GM12878 (cell line): ENCODE results near the gene SYCN. TPM values are rescaled to one million over a fixed set of nuclear protein-coding genes. Genes with fewer than 3 reads are reported as not detected.

Source experiments
- ATAC-seq: fragments of 200-7000 bp; cut with Tn5 transposase; 3 replicates; pipeline ENCODE4 v1.9.1; 2020; ENCODE audit warnings: mild to moderate bottlenecking, moderate library complexity
- BruUV-seq: library from RNA; stranded (reverse); fragments of 400-500 nt; replicated peaks from 2 replicates; lab custom pipeline; 2021; lab: Mats Ljungman, UMichigan
- CTCF ChIA-PET: fragments of 300-600 bp; sonication (Branson Sonifier 250); formaldehyde crosslinking; extraction: SDS; loops from one replicate; lab custom pipeline; 2021; ENCODE audit warnings: inconsistent platforms; lab: Yijun Ruan, JAX
- POLR2A ChIA-PET: fragments of 350-600 bp; formaldehyde crosslinking; extraction: SDS; loops from one replicate; lab custom pipeline; 2021; ENCODE audit warnings: inconsistent platforms; lab: Charles Lee
- RAD21 ChIA-PET: fragments of 300-600 bp; sonication (Branson Sonifier 250); formaldehyde crosslinking; loops from one replicate; lab custom pipeline; 2023; ENCODE audit warnings: antibody characterized with exemption; ENCODE audit not compliant: unreplicated experiment; lab: Charles Lee
- SMC1A ChIA-PET: fragments of 300-600 bp; sonication (Branson Sonifier 250); formaldehyde crosslinking; loops from one replicate; lab custom pipeline; 2023; ENCODE audit not compliant: unreplicated experiment, uncharacterized antibody; lab: Charles Lee
- DNase-seq: peaks from one replicate; pipeline ENCODE4 v3.0.0-alpha.2; 2011; ENCODE audit warnings: low read depth, low spot score
- FAIRE-seq: peaks from 3 replicates; lab custom pipeline; 2011; peaks lifted over from hg19 to GRCh38; lab: Jason Lieb, UNC
- H2AFZ ChIP-seq: 2 replicates; pipeline ENCODE4 v1.6.0; 2011; ENCODE audit warnings: low read depth, low read length, control low read depth; ENCODE audit not compliant: control insufficient read depth
- H3K27ac ChIP-seq: 2 replicates; pipeline ENCODE4 v1.5.1; 2011; ENCODE audit warnings: control low read depth; ENCODE audit not compliant: control insufficient read depth, insufficient read depth
- H3K27me3 ChIP-seq, 2 experiments: replicated peaks in 1 of 2; 2 replicates each; pipeline versions ENCODE4 v1.6.0 to v1.6.1; 2011; ENCODE audit warnings: low read length in 1 of 2; ENCODE audit not compliant: control insufficient read depth in 2 of 2, insufficient read depth in 2 of 2
- H3K36me3 ChIP-seq, 2 experiments: 2 replicates each; pipeline ENCODE4 v1.5.1; 2011; ENCODE audit warnings: low read length in 1 of 2; ENCODE audit not compliant: control insufficient read depth in 2 of 2, insufficient read depth in 2 of 2
- H3K4me1 ChIP-seq: 2 replicates; pipeline ENCODE4 v1.6.1; 2011; ENCODE audit warnings: mild to moderate bottlenecking, low read length, moderate library complexity, mixed read lengths; ENCODE audit not compliant: control insufficient read depth, insufficient read depth
- H3K4me2 ChIP-seq: 2 replicates; pipeline ENCODE4 v1.6.0; 2011; ENCODE audit warnings: control low read depth; ENCODE audit not compliant: control insufficient read depth, insufficient read depth
- H3K4me3 ChIP-seq: fragments of 200-600 bp; sonication (generic); 2 replicates; pipeline ENCODE4 v1.5.1; 2016
- H3K79me2 ChIP-seq: 2 replicates; pipeline ENCODE4 v1.6.0; 2011; ENCODE audit warnings: low read length; ENCODE audit not compliant: control insufficient read depth, insufficient read depth
- H3K9ac ChIP-seq: 2 replicates; pipeline ENCODE4 v1.8.0; 2011; ENCODE audit warnings: low read length, control low read depth, mixed read lengths; ENCODE audit not compliant: control insufficient read depth, insufficient read depth
- H3K9me3 ChIP-seq: replicated peaks from 3 replicates; pipeline ENCODE4 v1.5.1; 2011; ENCODE audit warnings: mild to moderate bottlenecking, low read length; ENCODE audit not compliant: control insufficient read depth, insufficient read depth
- H4K20me1 ChIP-seq: 2 replicates; pipeline ENCODE4 v1.6.0; 2011; ENCODE audit not compliant: control insufficient read depth, insufficient read depth
- CTCF ChIP-seq, 3 experiments: IDR thresholded peaks in 2 of 3; conservative IDR thresholded peaks in 1 of 3; 2 replicates each; pipeline ENCODE4 v1.5.1; 2011; ENCODE audit warnings: low read depth in 3 of 3, low read length in 3 of 3, mild to moderate bottlenecking in 3 of 3, control low read depth in 2 of 3, moderate library complexity in 2 of 3, inconsistent platforms in 1 of 3, mixed read lengths in 1 of 3; ENCODE audit not compliant: control insufficient read depth in 2 of 3, insufficient read depth in 1 of 3; ENCODE audit errors: extremely low read depth in 1 of 3
- ESRRA ChIP-seq: IDR thresholded peaks from 2 replicates; pipeline ENCODE4 v1.6.1; 2012; ENCODE audit warnings: mild to moderate bottlenecking, low read length, improper control_type of control experiment
- HDAC6 ChIP-seq: fragments of 200-600 bp; sonication (generic); IDR thresholded peaks from one replicate; pipeline ENCODE4 v1.8.0; 2017; ENCODE audit warnings: antibody characterized with exemption; ENCODE audit not compliant: unreplicated experiment
- IKZF2 ChIP-seq, 2 experiments: fragments of 450-650 bp; IDR thresholded peaks; 2 replicates each; pipeline ENCODE4 v1.6.1; 2017; ENCODE audit warnings: mild to moderate bottlenecking in 2 of 2, moderate library complexity in 2 of 2
- NR2C1 ChIP-seq: fragments of 450-650 bp; IDR thresholded peaks from 2 replicates; pipeline ENCODE4 v1.6.1; 2017; ENCODE audit warnings: antibody characterized with exemption, mild to moderate bottlenecking, moderate library complexity
- SPI1 ChIP-seq: IDR thresholded peaks from 2 replicates; pipeline ENCODE4 v1.6.1; 2011; ENCODE audit warnings: low read depth, mild to moderate bottlenecking, low read length, moderate library complexity, borderline replicate concordance; ENCODE audit not compliant: insufficient read depth
- ZBED1 ChIP-seq: IDR thresholded peaks from 2 replicates; pipeline ENCODE4 v1.6.1; 2016; ENCODE audit warnings: borderline replicate concordance
- WGBS: methylation state at CpG from one replicate; pipeline ENCODE4 v1.1.6; 2016; ENCODE audit warnings: low lambda C conversion rate; ENCODE audit not compliant: insufficient replicate concordance, insufficient coverage; ENCODE audit errors: missing lambda C conversion rate; 5-methylcytosine and 5-hydroxymethylcytosine counted together
- in situ Hi-C: fragments of 300-500 bp; cut with MboI; formaldehyde crosslinking; loops from 9 replicates; pipeline ENCODE4 v1.14.3; 2018; ENCODE audit warnings: mixed read lengths
- intact Hi-C: fragments of 100-400 bp; cut with micrococcal nuclease; formaldehyde crosslinking; loops from one replicate; pipeline ENCODE4 v1.14.2; 2022; ENCODE audit not compliant: unreplicated experiment
- polyA plus RNA-seq, 11 experiments: library from polyadenylated mRNA; depleted of rRNA in 4 of 11; unstranded in 6 of 11; stranded (reverse) in 5 of 11; fragments of >200 nt; fragmentation: Nextera tagmentation in 4 of 11; fragmentation: Illumina TruSeq in 1 of 11; extraction: Ambion mirVana in 4 of 11; extraction: Trizol in 1 of 11; gene quantifications; 1 replicate in 1 of 11; 2 replicates in 10 of 11; pipeline versions ENCODE4 v1.2.1 to v1.2.3, GENCODE V29; 2011 to 2016; ENCODE audit warnings: inconsistent platforms in 2 of 11, missing spikeins in 2 of 11, low read depth in 1 of 11
- total RNA-seq, 4 experiments: library from RNA; depleted of rRNA in 3 of 4; stranded (reverse); fragments of >200 nt in 3 of 4; fragmentation: Illumina TruSeq in 1 of 4; extraction: Trizol in 1 of 4; gene quantifications; 2 replicates each; pipeline versions ENCODE4 v1.2.1 to v1.2.3, GENCODE V29; 2013 to 2021
- TF ChIP-seq, protein P1 (sequence below): fragments of 450-650 bp; IDR thresholded peaks from 2 replicates; pipeline ENCODE4 v1.6.1; 2017; ENCODE audit warnings: borderline replicate concordance
- TF ChIP-seq, protein P2 (sequence below): fragments of 450-650 bp; IDR thresholded peaks from 2 replicates; pipeline ENCODE4 v1.6.1; 2016; ENCODE audit warnings: mild to moderate bottlenecking, moderate library complexity, borderline replicate concordance
- TF ChIP-seq, protein P3 (sequence below): IDR thresholded peaks from 2 replicates; pipeline ENCODE4 v1.6.1; 2012; ENCODE audit warnings: low read depth, low read length, improper control_type of control experiment
- TF ChIP-seq, protein P4 (sequence below): IDR thresholded peaks from 2 replicates; pipeline ENCODE4 v1.6.1; 2012; ENCODE audit warnings: low read depth, low read length, improper control_type of control experiment

The SYCN gene
- total and polyA plus RNA-seq, 10 of the 15 experiments (the other 5 are each of a cell fraction or from before 2014, with no cell fraction given): 0.54 TPM; not detected in 9

GRCh38 chr19:39163621-39164020 is 40.4 kb downstream of the SYCN start:
- TF ChIP-seq, protein P1, sequence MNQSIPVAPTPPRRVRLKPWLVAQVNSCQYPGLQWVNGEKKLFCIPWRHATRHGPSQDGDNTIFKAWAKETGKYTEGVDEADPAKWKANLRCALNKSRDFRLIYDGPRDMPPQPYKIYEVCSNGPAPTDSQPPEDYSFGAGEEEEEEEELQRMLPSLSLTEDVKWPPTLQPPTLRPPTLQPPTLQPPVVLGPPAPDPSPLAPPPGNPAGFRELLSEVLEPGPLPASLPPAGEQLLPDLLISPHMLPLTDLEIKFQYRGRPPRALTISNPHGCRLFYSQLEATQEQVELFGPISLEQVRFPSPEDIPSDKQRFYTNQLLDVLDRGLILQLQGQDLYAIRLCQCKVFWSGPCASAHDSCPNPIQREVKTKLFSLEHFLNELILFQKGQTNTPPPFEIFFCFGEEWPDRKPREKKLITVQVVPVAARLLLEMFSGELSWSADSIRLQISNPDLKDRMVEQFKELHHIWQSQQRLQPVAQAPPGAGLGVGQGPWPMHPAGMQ: no peak
- TF ChIP-seq ESRRA (no peak), CTCF (IDR thresholded peaks at IDR 0.05 in 2 of 3, conservative IDR thresholded peaks at IDR 0.05 in 1 of 3; ENCODE audit: control insufficient read depth in 2 of 3, extremely low read depth in 1 of 3, insufficient read depth in 1 of 3, low read depth in 3 of 3, low read length in 3 of 3) (no peak), HDAC6 (no peak), ZBED1 (no peak), NR2C1 (no peak), IKZF2 (IDR thresholded peaks at IDR 0.05) (no peak), SPI1 (no peak)
- TF ChIP-seq, protein P2, sequence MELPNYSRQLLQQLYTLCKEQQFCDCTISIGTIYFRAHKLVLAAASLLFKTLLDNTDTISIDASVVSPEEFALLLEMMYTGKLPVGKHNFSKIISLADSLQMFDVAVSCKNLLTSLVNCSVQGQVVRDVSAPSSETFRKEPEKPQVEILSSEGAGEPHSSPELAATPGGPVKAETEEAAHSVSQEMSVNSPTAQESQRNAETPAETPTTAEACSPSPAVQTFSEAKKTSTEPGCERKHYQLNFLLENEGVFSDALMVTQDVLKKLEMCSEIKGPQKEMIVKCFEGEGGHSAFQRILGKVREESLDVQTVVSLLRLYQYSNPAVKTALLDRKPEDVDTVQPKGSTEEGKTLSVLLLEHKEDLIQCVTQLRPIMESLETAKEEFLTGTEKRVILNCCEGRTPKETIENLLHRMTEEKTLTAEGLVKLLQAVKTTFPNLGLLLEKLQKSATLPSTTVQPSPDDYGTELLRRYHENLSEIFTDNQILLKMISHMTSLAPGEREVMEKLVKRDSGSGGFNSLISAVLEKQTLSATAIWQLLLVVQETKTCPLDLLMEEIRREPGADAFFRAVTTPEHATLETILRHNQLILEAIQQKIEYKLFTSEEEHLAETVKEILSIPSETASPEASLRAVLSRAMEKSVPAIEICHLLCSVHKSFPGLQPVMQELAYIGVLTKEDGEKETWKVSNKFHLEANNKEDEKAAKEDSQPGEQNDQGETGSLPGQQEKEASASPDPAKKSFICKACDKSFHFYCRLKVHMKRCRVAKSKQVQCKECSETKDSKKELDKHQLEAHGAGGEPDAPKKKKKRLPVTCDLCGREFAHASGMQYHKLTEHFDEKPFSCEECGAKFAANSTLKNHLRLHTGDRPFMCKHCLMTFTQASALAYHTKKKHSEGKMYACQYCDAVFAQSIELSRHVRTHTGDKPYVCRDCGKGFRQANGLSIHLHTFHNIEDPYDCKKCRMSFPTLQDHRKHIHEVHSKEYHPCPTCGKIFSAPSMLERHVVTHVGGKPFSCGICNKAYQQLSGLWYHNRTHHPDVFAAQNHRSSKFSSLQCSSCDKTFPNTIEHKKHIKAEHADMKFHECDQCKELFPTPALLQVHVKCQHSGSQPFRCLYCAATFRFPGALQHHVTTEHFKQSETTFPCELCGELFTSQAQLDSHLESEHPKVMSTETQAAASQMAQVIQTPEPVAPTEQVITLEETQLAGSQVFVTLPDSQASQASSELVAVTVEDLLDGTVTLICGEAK: no peak
- TF ChIP-seq, protein P3, sequence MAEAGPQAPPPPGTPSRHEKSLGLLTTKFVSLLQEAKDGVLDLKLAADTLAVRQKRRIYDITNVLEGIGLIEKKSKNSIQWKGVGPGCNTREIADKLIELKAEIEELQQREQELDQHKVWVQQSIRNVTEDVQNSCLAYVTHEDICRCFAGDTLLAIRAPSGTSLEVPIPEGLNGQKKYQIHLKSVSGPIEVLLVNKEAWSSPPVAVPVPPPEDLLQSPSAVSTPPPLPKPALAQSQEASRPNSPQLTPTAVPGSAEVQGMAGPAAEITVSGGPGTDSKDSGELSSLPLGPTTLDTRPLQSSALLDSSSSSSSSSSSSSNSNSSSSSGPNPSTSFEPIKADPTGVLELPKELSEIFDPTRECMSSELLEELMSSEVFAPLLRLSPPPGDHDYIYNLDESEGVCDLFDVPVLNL: no peak
- TF ChIP-seq, protein P4, sequence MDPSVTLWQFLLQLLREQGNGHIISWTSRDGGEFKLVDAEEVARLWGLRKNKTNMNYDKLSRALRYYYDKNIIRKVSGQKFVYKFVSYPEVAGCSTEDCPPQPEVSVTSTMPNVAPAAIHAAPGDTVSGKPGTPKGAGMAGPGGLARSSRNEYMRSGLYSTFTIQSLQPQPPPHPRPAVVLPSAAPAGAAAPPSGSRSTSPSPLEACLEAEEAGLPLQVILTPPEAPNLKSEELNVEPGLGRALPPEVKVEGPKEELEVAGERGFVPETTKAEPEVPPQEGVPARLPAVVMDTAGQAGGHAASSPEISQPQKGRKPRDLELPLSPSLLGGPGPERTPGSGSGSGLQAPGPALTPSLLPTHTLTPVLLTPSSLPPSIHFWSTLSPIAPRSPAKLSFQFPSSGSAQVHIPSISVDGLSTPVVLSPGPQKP: no peak
- TF ChIP-seq, all 136 proteins: peak for 0
- no TSS peak for BruUV-seq
- Histone ChIP-seq H3K27me3 (no peaks in the 10 kb centered on the region), H3K36me3 (no peaks in the 10 kb centered on the region; a peak in 1 of 4 replicates), H3K27ac (no peak overlapping the region), H3K4me1 (no peaks in the 10 kb centered on the region), H2AFZ (no peak overlapping the region), H3K9ac (no peak overlapping the region), H4K20me1 (no peaks in the 10 kb centered on the region), H3K79me2 (no peaks in the 10 kb centered on the region), H3K4me2 (no peak overlapping the region), H3K4me3 (no peak overlapping the region), H3K9me3 (no peaks in the 10 kb centered on the region)
- SMC1A ChIA-PET: interaction anchor here (1.7 kb wide), 1 partner anchor 19 kb away, joined by 4 read pairs; no protein-coding TSS in a partner anchor
- 78% methylated on average over 9 of the region's 9 CpGs for WGBS
- in situ Hi-C loops: no loop called here
- FAIRE-seq (no peak), DNase-seq (no peak), ATAC-seq (no peak)
- RAD21 ChIA-PET: no interaction called here
- CTCF ChIA-PET: no interaction called here
- intact Hi-C loops: no loop called here
- POLR2A ChIA-PET: interaction anchor here (0.7 kb wide), 1 partner anchor 641 kb away, joined by 8 read pairs; no protein-coding TSS in a partner anchor
